ENCODE results near the gene NIN. TPM values are rescaled to one million over a fixed set of nuclear protein-coding genes. Genes with fewer than 3 reads are reported as not detected.

Gene NIN
- total RNA-seq, 1 experiment from 2014 or later = 37.1 TPM

GRCh38 chr14:50871228-50871627 lies 40.3 kb upstream of the NIN start:
- H3K4me1 ChIP-seq (ENCODE audit: control insufficient read depth, insufficient read depth, low read length) = no peaks in the 10 kb centered on the region
- no peak overlapping the region for H3K27ac ChIP-seq (ENCODE audit: low read length)
- ATAC-seq (no peak), DNase-seq (ENCODE audit: low read depth, low spot score) (no peak)
- POLR2A ChIA-PET = no interaction called here
- H3K4me3 ChIP-seq (ENCODE audit: low read depth in 2 of 2, low read length in 2 of 2) = no peak overlapping the region
- in situ Hi-C loops (cut with HindIII; ENCODE audit: low pct_unique_long_range_greater_than_20kb, low sequenced_read_pairs) (no loop called here), intact Hi-C loops (cut with micrococcal nuclease; ENCODE audit: unreplicated experiment) (no loop called here)
- H3K27me3 ChIP-seq (ENCODE audit: control insufficient read depth, insufficient read depth, low read length) = peaks cover 24% of the 10 kb centered on the region
- CTCF ChIA-PET = interaction anchor here (1.2 kb wide), 1 partner anchor 11 kb away, joined by 3 read pairs; no protein-coding TSS in a partner anchor
- BruUV-seq (replicated peaks) = no TSS peak
- no peaks in the 10 kb centered on the region for H3K36me3 ChIP-seq (ENCODE audit: control insufficient read depth, insufficient read depth, low read length)
- H3K9me3 ChIP-seq (ENCODE audit: control insufficient read depth, insufficient read depth, low read depth, low read length) = no peaks in the 10 kb centered on the region
- TF ChIP-seq TCF7L2 (IDR thresholded peaks at IDR 0.05; ENCODE audit: low read depth, low read length) (no peak), SIN3A (IDR thresholded peaks at IDR 0.05; ENCODE audit: borderline replicate concordance, insufficient read depth, low read depth, low read length) (no peak), CTCF (IDR thresholded peaks at IDR 0.05) (no peak), POLR2AphosphoS5 (IDR thresholded peaks at IDR 0.05; ENCODE audit: low read depth, low read length) (no peak)
- TF ChIP-seq, protein P1, sequence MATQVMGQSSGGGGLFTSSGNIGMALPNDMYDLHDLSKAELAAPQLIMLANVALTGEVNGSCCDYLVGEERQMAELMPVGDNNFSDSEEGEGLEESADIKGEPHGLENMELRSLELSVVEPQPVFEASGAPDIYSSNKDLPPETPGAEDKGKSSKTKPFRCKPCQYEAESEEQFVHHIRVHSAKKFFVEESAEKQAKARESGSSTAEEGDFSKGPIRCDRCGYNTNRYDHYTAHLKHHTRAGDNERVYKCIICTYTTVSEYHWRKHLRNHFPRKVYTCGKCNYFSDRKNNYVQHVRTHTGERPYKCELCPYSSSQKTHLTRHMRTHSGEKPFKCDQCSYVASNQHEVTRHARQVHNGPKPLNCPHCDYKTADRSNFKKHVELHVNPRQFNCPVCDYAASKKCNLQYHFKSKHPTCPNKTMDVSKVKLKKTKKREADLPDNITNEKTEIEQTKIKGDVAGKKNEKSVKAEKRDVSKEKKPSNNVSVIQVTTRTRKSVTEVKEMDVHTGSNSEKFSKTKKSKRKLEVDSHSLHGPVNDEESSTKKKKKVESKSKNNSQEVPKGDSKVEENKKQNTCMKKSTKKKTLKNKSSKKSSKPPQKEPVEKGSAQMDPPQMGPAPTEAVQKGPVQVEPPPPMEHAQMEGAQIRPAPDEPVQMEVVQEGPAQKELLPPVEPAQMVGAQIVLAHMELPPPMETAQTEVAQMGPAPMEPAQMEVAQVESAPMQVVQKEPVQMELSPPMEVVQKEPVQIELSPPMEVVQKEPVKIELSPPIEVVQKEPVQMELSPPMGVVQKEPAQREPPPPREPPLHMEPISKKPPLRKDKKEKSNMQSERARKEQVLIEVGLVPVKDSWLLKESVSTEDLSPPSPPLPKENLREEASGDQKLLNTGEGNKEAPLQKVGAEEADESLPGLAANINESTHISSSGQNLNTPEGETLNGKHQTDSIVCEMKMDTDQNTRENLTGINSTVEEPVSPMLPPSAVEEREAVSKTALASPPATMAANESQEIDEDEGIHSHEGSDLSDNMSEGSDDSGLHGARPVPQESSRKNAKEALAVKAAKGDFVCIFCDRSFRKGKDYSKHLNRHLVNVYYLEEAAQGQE (IDR thresholded peaks at IDR 0.05; ENCODE audit: insufficient read depth in 1 of 2, low read depth in 2 of 2, low read length in 1 of 2) = no peak

DNA sequence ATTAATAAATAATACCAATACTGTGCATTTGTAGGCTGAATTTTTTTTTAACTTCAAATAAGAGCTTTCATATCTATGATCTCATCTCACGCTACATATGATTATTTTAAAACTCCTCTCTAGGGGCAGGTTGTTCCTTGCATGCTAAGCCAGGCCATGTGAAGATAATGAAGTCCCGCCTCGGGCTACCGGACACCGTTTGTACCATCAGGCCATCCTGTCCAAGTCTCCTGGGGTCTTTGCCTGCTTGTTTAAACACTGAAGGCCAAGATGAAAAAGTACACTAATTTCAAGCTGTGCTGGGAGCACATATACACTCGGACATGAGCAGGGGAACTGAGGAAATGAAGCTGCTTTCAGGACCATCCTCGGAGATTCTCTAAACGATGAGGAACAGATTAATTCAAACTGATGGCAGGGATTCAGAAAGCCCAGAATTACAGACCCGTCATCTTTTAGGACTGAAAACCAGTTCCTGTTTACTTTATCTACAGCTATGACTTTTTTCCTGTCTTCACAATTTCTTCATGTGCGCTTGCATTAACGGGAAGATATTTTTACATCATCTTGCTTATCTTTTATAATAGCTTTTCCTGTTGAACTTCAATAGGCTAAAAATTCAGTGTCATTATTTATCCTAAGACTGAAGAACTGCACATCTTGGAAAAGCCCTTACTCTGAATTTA lies 34.6 kb upstream of the NIN start:
- TF ChIP-seq, protein P1 (IDR thresholded peaks at IDR 0.05; ENCODE audit: insufficient read depth in 1 of 2, low read depth in 2 of 2, low read length in 1 of 2) = no peak
- TF ChIP-seq CTCF (IDR thresholded peaks at IDR 0.05) (no peak), POLR2AphosphoS5 (IDR thresholded peaks at IDR 0.05; ENCODE audit: low read depth, low read length) (no peak), SIN3A (IDR thresholded peaks at IDR 0.05; ENCODE audit: borderline replicate concordance, insufficient read depth, low read depth, low read length) (no peak), TCF7L2 (IDR thresholded peaks at IDR 0.05; ENCODE audit: low read depth, low read length) (no peak)
- no TSS peak for BruUV-seq (replicated peaks)
- DNase-seq (ENCODE audit: low read depth, low spot score) (no peak), ATAC-seq (no peak)
- no peak overlapping the region for H3K27ac ChIP-seq (ENCODE audit: low read length)
- no peaks in the 10 kb centered on the region for H3K9me3 ChIP-seq (ENCODE audit: control insufficient read depth, insufficient read depth, low read depth, low read length)
- H3K4me3 ChIP-seq (ENCODE audit: low read depth in 2 of 2, low read length in 2 of 2) = no peak overlapping the region
- ChIA-PET POLR2A (interaction anchor here (0.5 kb wide), 1 partner anchor 29 kb away, joined by 3 read pairs; no protein-coding TSS in a partner anchor), CTCF (no interaction called here)
- intact Hi-C loops (cut with micrococcal nuclease; ENCODE audit: unreplicated experiment) = loop anchor here (10.0 kb wide), 1 partner anchor 261 kb away; no protein-coding TSS in a partner anchor
- no peaks in the 10 kb centered on the region; the same call in 1 of the 2 replicates for H3K4me1 ChIP-seq (ENCODE audit: control insufficient read depth, insufficient read depth, low read length)
- in situ Hi-C loops (cut with HindIII; ENCODE audit: low pct_unique_long_range_greater_than_20kb, low sequenced_read_pairs) = no loop called here
- no peaks in the 10 kb centered on the region for H3K36me3 ChIP-seq (ENCODE audit: control insufficient read depth, insufficient read depth, low read length)
- H3K27me3 ChIP-seq (ENCODE audit: control insufficient read depth, insufficient read depth, low read length) = peaks cover 16% of the 10 kb centered on the region
